Epithelial cell of proximal tubule (primary cell): Measurements from ENCODE around the gene ZNF469. TPM values are rescaled to one million over a fixed set of nuclear protein-coding genes. Genes with fewer than 3 reads are reported as not detected.

ENCODE experiments used
- DNase-seq: peaks from one replicate; pipeline ENCODE4 v3.0.0-alpha.2; 2011; ENCODE audit warnings: low read depth
- H3K4me3 ChIP-seq: 2 replicates; pipeline ENCODE4 v1.5.1; 2011; ENCODE audit warnings: low read depth, mild to moderate bottlenecking, low read length
- CTCF ChIP-seq: conservative IDR thresholded peaks from 2 replicates; pipeline ENCODE4 v1.5.1; 2012; ENCODE audit warnings: low read depth, mild to moderate bottlenecking, low read length
- total RNA-seq: library from RNA; depleted of rRNA; stranded (reverse); fragments of >200 nt; gene quantifications from 2 replicates; pipeline ENCODE4 v1.2.3, GENCODE V29; 2015

ZNF469 gene
- total RNA-seq, 1 donor from 2014 or later, result 2.2 TPM

GRCh38 chr16:88378836-88379693 lies 3.7 kb upstream of the ZNF469 start:
- no peak for DNase-seq
- no peak overlapping the region for H3K4me3 ChIP-seq
- no peak for TF ChIP-seq CTCF

GRCh38 chr16:88379694-88380040 lies 3.1 kb upstream of the ZNF469 start:
- TF ChIP-seq CTCF, result no peak
- H3K4me3 ChIP-seq, result no peak overlapping the region
- DNase-seq, result no peak

GRCh38 chr16:88380099-88380498 lies 2.7 kb upstream of the ZNF469 start:
- H3K4me3 ChIP-seq, result no peak overlapping the region
- DNase-seq, result no peak
- TF ChIP-seq CTCF, result no peak

- H3K4me3 ChIP-seq, result no peak overlapping the region
- no peak for DNase-seq
- TF ChIP-seq CTCF, result no peak
Measured at GRCh38 chr16:88380619-88381018, 2.1 kb upstream of the ZNF469 start.

- no peak for DNase-seq
- no peak for TF ChIP-seq CTCF
- H3K4me3 ChIP-seq, result no peak overlapping the region
Measured at GRCh38 chr16:88381820-88382451, 823 bp upstream of the ZNF469 start.

- TF ChIP-seq CTCF, result peak; percentile 39
- no peak for DNase-seq
- no peak overlapping the region for H3K4me3 ChIP-seq
Measured at GRCh38 chr16:88383401-88384221, 852 bp downstream of the ZNF469 start.
